OCI-LY3 (cell line): ENCODE results near the gene SLC35G1.

Source experiments
- EZH2phosphoT487 ChIP-seq: fragments of 200-600 bp; shearing (Covaris generic); IDR thresholded peaks from 2 replicates; pipeline ENCODE4 v1.6.1; 2018; ENCODE audit warnings: antibody characterized with exemption, mixed run types, low read depth
- TF ChIP-seq, protein P1 (sequence below): fragments of 200-600, 300-600 bp; sonication (generic); IDR thresholded peaks from 2 replicates; pipeline ENCODE4 v1.5.1; 2014; ENCODE audit warnings: antibody characterized with exemption, low read length, low read depth

DNA sequence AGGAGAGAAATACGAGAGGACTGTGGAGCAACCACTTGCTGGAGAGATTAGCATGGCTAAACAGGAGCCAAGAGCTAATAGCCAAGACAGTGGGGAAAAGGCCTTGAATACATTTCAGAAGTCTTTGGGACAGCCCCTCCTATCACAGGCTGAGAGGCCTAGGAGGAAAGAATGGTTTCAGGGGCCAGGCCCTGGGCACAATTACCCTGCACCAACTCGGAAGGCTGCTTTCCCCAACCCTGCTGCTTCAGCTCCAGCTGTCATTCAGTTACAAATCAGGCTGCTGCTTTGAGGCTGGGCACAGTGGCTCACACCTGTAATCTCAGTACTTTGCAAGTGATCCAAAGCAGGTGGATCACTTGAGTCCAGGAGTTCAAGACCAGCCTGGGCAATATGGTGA, 32.0 kb upstream of the SLC35G1 start:
- TF ChIP-seq, protein P1, sequence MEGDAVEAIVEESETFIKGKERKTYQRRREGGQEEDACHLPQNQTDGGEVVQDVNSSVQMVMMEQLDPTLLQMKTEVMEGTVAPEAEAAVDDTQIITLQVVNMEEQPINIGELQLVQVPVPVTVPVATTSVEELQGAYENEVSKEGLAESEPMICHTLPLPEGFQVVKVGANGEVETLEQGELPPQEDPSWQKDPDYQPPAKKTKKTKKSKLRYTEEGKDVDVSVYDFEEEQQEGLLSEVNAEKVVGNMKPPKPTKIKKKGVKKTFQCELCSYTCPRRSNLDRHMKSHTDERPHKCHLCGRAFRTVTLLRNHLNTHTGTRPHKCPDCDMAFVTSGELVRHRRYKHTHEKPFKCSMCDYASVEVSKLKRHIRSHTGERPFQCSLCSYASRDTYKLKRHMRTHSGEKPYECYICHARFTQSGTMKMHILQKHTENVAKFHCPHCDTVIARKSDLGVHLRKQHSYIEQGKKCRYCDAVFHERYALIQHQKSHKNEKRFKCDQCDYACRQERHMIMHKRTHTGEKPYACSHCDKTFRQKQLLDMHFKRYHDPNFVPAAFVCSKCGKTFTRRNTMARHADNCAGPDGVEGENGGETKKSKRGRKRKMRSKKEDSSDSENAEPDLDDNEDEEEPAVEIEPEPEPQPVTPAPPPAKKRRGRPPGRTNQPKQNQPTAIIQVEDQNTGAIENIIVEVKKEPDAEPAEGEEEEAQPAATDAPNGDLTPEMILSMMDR: no peak
- no peak for TF ChIP-seq EZH2phosphoT487
